PC-9 (cell line): ENCODE measurements around the gene MAPT.

Experiments used
- CTCF ChIP-seq: fragments of 200-600 bp; sonication (generic); conservative IDR thresholded peaks from 2 replicates; pipeline ENCODE4 v1.6.1; 2017; ENCODE audit warnings: mixed run types, antibody characterized with exemption, mild to moderate bottlenecking, moderate library complexity
- EZH2 ChIP-seq: fragments of 200-600 bp; sonication (generic); IDR thresholded peaks from 2 replicates; pipeline ENCODE4 v1.8.0; 2017; ENCODE audit warnings: antibody characterized with exemption, low read depth

- TF ChIP-seq CTCF, result no peak
- TF ChIP-seq EZH2, result no peak
Measured at GRCh38 chr17:46049656-46050055, 155.3 kb downstream of the MAPT start.
